GM21717 (cell line): ENCODE results near the gene RASA3.
A peak's percentile ranks its signal among the peaks of the same experiment; 100 is the strongest.
"Not testable (repeated sequence)": the region's sequence is repeated elsewhere in the genome, so short reads cannot be mapped to it uniquely, and the experiment has no call there.

Experiments used
- ATAC-seq: cut with Tn5 transposase; IDR thresholded peaks from one replicate; pipeline ENCODE4 v1.9.1; 2021; ENCODE audit warnings: mild to moderate bottlenecking, moderate library complexity; ENCODE audit not compliant: unreplicated experiment

RASA3 gene

GRCh38 chr13:114025714-114026431 is 106.5 kb downstream of the RASA3 start:
- peak; percentile 24 for ATAC-seq

GRCh38 chr13:114025405-114025713 is 107.1 kb downstream of the RASA3 start:
- peak; percentile 6 for ATAC-seq

GRCh38 chr13:114024603-114025404 is 107.6 kb downstream of the RASA3 start:
- peak; percentile 75 for ATAC-seq

GRCh38 chr13:114023716-114024602 is 108.5 kb downstream of the RASA3 start:
- peak; percentile 5 for ATAC-seq

- no peak for ATAC-seq
These were observed 109.5 kb downstream of the RASA3 start for GRCh38 chr13:114022876-114023275.

GRCh38 chr13:114022309-114022669 is 110.1 kb downstream of the RASA3 start:
- no peak for ATAC-seq

- ATAC-seq: no peak
These were observed 110.7 kb downstream of the RASA3 start for GRCh38 chr13:114021464-114022308.

GRCh38 chr13:114020750-114021463 is 111.5 kb downstream of the RASA3 start:
- ATAC-seq: no peak

- ATAC-seq: not testable (repeated sequence)
These were observed 112.3 kb downstream of the RASA3 start for GRCh38 chr13:114020134-114020533.

GRCh38 chr13:114019367-114019766 is 113.1 kb downstream of the RASA3 start:
- no peak for ATAC-seq

- no peak for ATAC-seq
These were observed 113.9 kb downstream of the RASA3 start for GRCh38 chr13:114018461-114019055.

- no peak for ATAC-seq
These were observed 114.5 kb downstream of the RASA3 start for GRCh38 chr13:114017966-114018365.

GRCh38 chr13:114017028-114017630 is 115.3 kb downstream of the RASA3 start:
- no peak for ATAC-seq

GRCh38 chr13:114016321-114017027 is 115.9 kb downstream of the RASA3 start:
- no peak for ATAC-seq

- no peak for ATAC-seq
These were observed 116.5 kb downstream of the RASA3 start for GRCh38 chr13:114015969-114016295.

- no peak for ATAC-seq
These were observed 117.1 kb downstream of the RASA3 start for GRCh38 chr13:114015111-114015968.

GRCh38 chr13:114013952-114014629 is 118.3 kb downstream of the RASA3 start:
- ATAC-seq: no peak
